Neural cell (in vitro differentiated cells): ENCODE measurements around the gene SEMA4F. TPM values are rescaled to one million over a fixed set of nuclear protein-coding genes. Genes with fewer than 3 reads are reported as not detected.

Source experiments
- H2AFZ ChIP-seq: fragments of 200-600, 300-800 bp; sonication (generic), shearing (Covaris generic); 2 replicates; pipeline ENCODE4 v1.6.0; 2014; ENCODE audit warnings: low read depth, mild to moderate bottlenecking, antibody characterized with exemption, low read length, moderate library complexity
- H3F3A ChIP-seq: fragments of 200-600 bp; shearing (Covaris generic); 2 replicates; pipeline ENCODE4 v1.6.1; 2016; ENCODE audit warnings: mild to moderate bottlenecking, moderate library complexity, mixed read lengths, antibody characterized with exemption, low read length; ENCODE audit not compliant: insufficient read depth, poor library complexity, severe bottlenecking
- H3K27ac ChIP-seq: fragments of 200-600, 300-800 bp; sonication (generic), shearing (Covaris generic); 2 replicates; pipeline ENCODE4 v1.5.1; 2014; ENCODE audit warnings: mild to moderate bottlenecking, low read length, moderate library complexity
- H3K27me3 ChIP-seq: fragments of 300-800, 200-600 bp; sonication (generic), shearing (Covaris generic); 2 replicates; pipeline ENCODE4 v1.6.0; 2014; ENCODE audit warnings: mild to moderate bottlenecking, low read depth, low read length, moderate library complexity; ENCODE audit not compliant: insufficient read depth
- H3K36me3 ChIP-seq: fragments of 300-800, 200-600 bp; sonication (generic), shearing (Covaris generic); 2 replicates; pipeline ENCODE4 v1.5.1; 2014; ENCODE audit warnings: mild to moderate bottlenecking, antibody characterized with exemption, low read length, moderate library complexity; ENCODE audit not compliant: insufficient read depth
- H3K4me2 ChIP-seq: fragments of 300-800, 200-600 bp; sonication (generic), shearing (Covaris generic); 2 replicates; pipeline ENCODE4 v1.6.0; 2014; ENCODE audit warnings: mild to moderate bottlenecking, low read length
- H3K4me3 ChIP-seq: fragments of 300-800, 200-600 bp; sonication (generic), shearing (Covaris generic); 2 replicates; pipeline ENCODE4 v1.5.1; 2014; ENCODE audit warnings: mild to moderate bottlenecking, low read length, moderate library complexity
- H3K79me2 ChIP-seq: fragments of 200-600 bp; shearing (Covaris generic); replicated peaks from 2 replicates; pipeline ENCODE4 v1.6.0; 2014; ENCODE audit warnings: mild to moderate bottlenecking, low read length, moderate library complexity; ENCODE audit not compliant: insufficient read depth
- H3K9ac ChIP-seq: fragments of 300-800, 200-600 bp; sonication (generic), shearing (Covaris generic); 2 replicates; pipeline ENCODE4 v1.6.1; 2016; ENCODE audit warnings: mild to moderate bottlenecking, low read length, mixed read lengths
- H3K9me2 ChIP-seq: fragments of 200-600 bp; shearing (Covaris generic); 2 replicates; pipeline ENCODE4 v1.6.1; 2016; ENCODE audit warnings: mild to moderate bottlenecking, low read length, mixed read lengths; ENCODE audit not compliant: insufficient read depth
- H3K9me3 ChIP-seq: fragments of 200-600, 300-800 bp; sonication (generic), shearing (Covaris generic); 2 replicates; pipeline ENCODE4 v1.6.1; 2016; ENCODE audit warnings: mild to moderate bottlenecking, mixed run types, low read length, moderate library complexity, mixed read lengths
- H4K20me1 ChIP-seq: fragments of 200-600 bp; shearing (Covaris generic); 2 replicates; pipeline ENCODE4 v1.6.1; 2016; ENCODE audit warnings: mild to moderate bottlenecking, mixed run types; ENCODE audit not compliant: insufficient read depth
- EP300 ChIP-seq: fragments of 450-650 bp; conservative IDR thresholded peaks from 2 replicates; pipeline ENCODE4 v1.6.1; 2014; ENCODE audit warnings: antibody characterized with exemption, mild to moderate bottlenecking, moderate library complexity; ENCODE audit not compliant: poor library complexity, severe bottlenecking
- EZH2 ChIP-seq: fragments of 200-600, 300-800 bp; shearing (Covaris generic), sonication (generic); IDR thresholded peaks from 2 replicates; pipeline ENCODE4 v1.6.1; 2014; ENCODE audit warnings: antibody characterized with exemption, low read length, borderline replicate concordance, mild to moderate bottlenecking; ENCODE audit not compliant: insufficient read depth, poor library complexity, severe bottlenecking
- MXI1 ChIP-seq: fragments of 450-650 bp; conservative IDR thresholded peaks from 2 replicates; pipeline ENCODE4 v1.6.1; 2014; ENCODE audit warnings: antibody characterized with exemption, mild to moderate bottlenecking; ENCODE audit not compliant: poor library complexity, severe bottlenecking
- POLR2AphosphoS5 ChIP-seq: IDR thresholded peaks from 2 replicates; pipeline ENCODE4 v1.6.1; 2012
- RAD21 ChIP-seq: fragments of 450-650 bp; conservative IDR thresholded peaks from 2 replicates; pipeline ENCODE4 v1.6.1; 2014; ENCODE audit warnings: antibody characterized with exemption, mild to moderate bottlenecking, moderate library complexity
- REST ChIP-seq: IDR thresholded peaks from 2 replicates; pipeline ENCODE4 v1.6.1; 2012; ENCODE audit warnings: borderline replicate concordance
- SMC3 ChIP-seq: fragments of 450-650 bp; conservative IDR thresholded peaks from 2 replicates; pipeline ENCODE4 v1.6.1; 2014; ENCODE audit warnings: antibody characterized with exemption, mild to moderate bottlenecking, moderate library complexity; ENCODE audit not compliant: poor library complexity
- TAF1 ChIP-seq: IDR thresholded peaks from 2 replicates; pipeline ENCODE4 v1.6.1; 2012; ENCODE audit warnings: low read depth
- polyA plus RNA-seq: library from polyadenylated mRNA; depleted of rRNA; stranded (reverse); fragments of >200 nt; gene quantifications from 2 replicates; pipeline ENCODE4 v1.2.3, GENCODE V29; 2014
- TF ChIP-seq, protein P1 (sequence below): fragments of 450-650 bp; IDR thresholded peaks from 2 replicates; pipeline ENCODE4 v1.5.1; 2014; ENCODE audit warnings: antibody characterized with exemption, mild to moderate bottlenecking, moderate library complexity; ENCODE audit not compliant: poor library complexity, severe bottlenecking

SEMA4F gene
- polyA plus RNA-seq, 1 donor from 2014 or later: 18.2 TPM

- Histone ChIP-seq H3K27ac (no peak overlapping the region), H3K9me2 (no peaks in the 10 kb centered on the region), H3K27me3 (peaks cover 10% of the 10 kb centered on the region), H2AFZ (no peak overlapping the region), H3K9ac (no peak overlapping the region), H3F3A (no peaks in the 10 kb centered on the region), H3K36me3 (no peaks in the 10 kb centered on the region), H3K79me2 (no peaks in the 10 kb centered on the region), H3K9me3 (no peaks in the 10 kb centered on the region), H3K4me3 (peak overlapping the region; percentile 78), H3K4me2 (peak overlapping the region; percentile 66), H4K20me1 (no peaks in the 10 kb centered on the region)
- TF ChIP-seq, protein P1, sequence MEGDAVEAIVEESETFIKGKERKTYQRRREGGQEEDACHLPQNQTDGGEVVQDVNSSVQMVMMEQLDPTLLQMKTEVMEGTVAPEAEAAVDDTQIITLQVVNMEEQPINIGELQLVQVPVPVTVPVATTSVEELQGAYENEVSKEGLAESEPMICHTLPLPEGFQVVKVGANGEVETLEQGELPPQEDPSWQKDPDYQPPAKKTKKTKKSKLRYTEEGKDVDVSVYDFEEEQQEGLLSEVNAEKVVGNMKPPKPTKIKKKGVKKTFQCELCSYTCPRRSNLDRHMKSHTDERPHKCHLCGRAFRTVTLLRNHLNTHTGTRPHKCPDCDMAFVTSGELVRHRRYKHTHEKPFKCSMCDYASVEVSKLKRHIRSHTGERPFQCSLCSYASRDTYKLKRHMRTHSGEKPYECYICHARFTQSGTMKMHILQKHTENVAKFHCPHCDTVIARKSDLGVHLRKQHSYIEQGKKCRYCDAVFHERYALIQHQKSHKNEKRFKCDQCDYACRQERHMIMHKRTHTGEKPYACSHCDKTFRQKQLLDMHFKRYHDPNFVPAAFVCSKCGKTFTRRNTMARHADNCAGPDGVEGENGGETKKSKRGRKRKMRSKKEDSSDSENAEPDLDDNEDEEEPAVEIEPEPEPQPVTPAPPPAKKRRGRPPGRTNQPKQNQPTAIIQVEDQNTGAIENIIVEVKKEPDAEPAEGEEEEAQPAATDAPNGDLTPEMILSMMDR: no peak
Observed at GRCh38 chr2:74715880-74716279, 61.8 kb downstream of the SEMA4F start.

DNA sequence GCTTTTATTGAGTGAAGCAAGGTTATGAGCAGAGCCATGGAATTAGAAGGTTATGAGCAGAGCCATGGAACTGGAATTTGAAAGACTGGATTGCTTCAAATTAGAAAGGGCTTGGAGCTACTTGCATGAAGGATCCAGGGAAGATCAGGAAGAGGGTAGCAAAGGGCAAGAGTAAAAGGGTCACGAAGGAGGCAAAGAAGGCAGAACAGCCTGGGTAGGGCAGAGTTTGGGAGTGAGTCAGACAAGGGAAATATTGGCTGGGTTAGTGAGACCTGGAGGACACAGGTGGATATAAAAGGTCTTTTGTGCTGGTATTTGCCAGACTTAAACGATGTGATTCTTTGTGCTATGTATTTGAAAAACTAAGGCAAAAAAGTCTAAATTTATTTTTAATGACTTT, 65.0 kb downstream of the SEMA4F start:
- no peak overlapping the region for H3K4me2 ChIP-seq
- no peak overlapping the region for H3K9ac ChIP-seq
- no peak overlapping the region for H3K4me3 ChIP-seq
- H3K27ac ChIP-seq: no peak overlapping the region
- TF ChIP-seq REST (no peak), EZH2 (no peak), TAF1 (no peak), EP300 (no peak), RAD21 (no peak), MXI1 (no peak), POLR2AphosphoS5 (no peak), SMC3 (no peak)
- TF ChIP-seq, protein P1: no peak
- peaks cover 10% of the 10 kb centered on the region for H3K27me3 ChIP-seq
- no peaks in the 10 kb centered on the region for H3K9me2 ChIP-seq
- H4K20me1 ChIP-seq: no peaks in the 10 kb centered on the region
- H3K36me3 ChIP-seq: no peaks in the 10 kb centered on the region
- no peaks in the 10 kb centered on the region for H3K9me3 ChIP-seq
- no peak overlapping the region for H2AFZ ChIP-seq
- no peaks in the 10 kb centered on the region for H3K79me2 ChIP-seq
- H3F3A ChIP-seq: no peaks in the 10 kb centered on the region
